HuH-7 (cell line): ENCODE measurements around the gene RFX2.
"Not testable (repeated sequence)": the region's sequence is repeated elsewhere in the genome, so short reads cannot be mapped to it uniquely, and the experiment has no call there.

Experiments
- DNase-seq: peaks from one replicate; pipeline ENCODE4 v3.0.0; 2011; ENCODE audit warnings: low spot score

Gene RFX2

GRCh38 chr19:6110360-6110977 is at the start of gene RFX2:
Gene RFX2 (minus strand): TSS chr19:6110500. CDS start chr19:6047496, 63,004 bp downstream.
- peak; percentile 88 for DNase-seq

- DNase-seq = no peak
Measured at GRCh38 chr19:6156033-6156432, 45.7 kb upstream of the RFX2 start.

- DNase-seq = no peak
Measured at GRCh38 chr19:6150289-6150688, 40.0 kb upstream of the RFX2 start.

- DNase-seq = no peak
Measured at GRCh38 chr19:6141217-6141616, 30.9 kb upstream of the RFX2 start.

- no peak for DNase-seq
Measured at GRCh38 chr19:6138511-6138910, 28.2 kb upstream of the RFX2 start.

- DNase-seq = no peak
Measured at GRCh38 chr19:6138066-6138465, 27.8 kb upstream of the RFX2 start.

GRCh38 chr19:6133231-6133630 is 22.9 kb upstream of the RFX2 start:
- DNase-seq = no peak

GRCh38 chr19:6132482-6132881 is 22.2 kb upstream of the RFX2 start:
- no peak for DNase-seq

GRCh38 chr19:6127716-6128335 is 17.5 kb upstream of the RFX2 start:
- no peak for DNase-seq

- peak; percentile 39 for DNase-seq
Measured at GRCh38 chr19:6126335-6126974, 16.2 kb upstream of the RFX2 start.

GRCh38 chr19:6125571-6125989 is 15.3 kb upstream of the RFX2 start:
- DNase-seq = peak; percentile 40

GRCh38 chr19:6119031-6119430 is 8.7 kb upstream of the RFX2 start:
- no peak for DNase-seq

GRCh38 chr19:6118043-6118442 is 7.7 kb upstream of the RFX2 start:
- DNase-seq = no peak

- no peak for DNase-seq
Measured at GRCh38 chr19:6117534-6117933, 7.2 kb upstream of the RFX2 start.

GRCh38 chr19:6116749-6117430 is 6.6 kb upstream of the RFX2 start:
- DNase-seq = no peak

GRCh38 chr19:6115992-6116391 is 5.7 kb upstream of the RFX2 start:
- DNase-seq = no peak

GRCh38 chr19:6113616-6114188 is 3.4 kb upstream of the RFX2 start:
- DNase-seq = no peak

- DNase-seq = no peak
Measured at GRCh38 chr19:6109947-6110346, 353 bp downstream of the RFX2 start.

GRCh38 chr19:6108721-6109633 is 1.3 kb downstream of the RFX2 start:
- DNase-seq = no peak

GRCh38 chr19:6106643-6107294 is 3.5 kb downstream of the RFX2 start:
- DNase-seq = not testable (repeated sequence)

GRCh38 chr19:6105444-6105843 is 4.9 kb downstream of the RFX2 start:
- no peak for DNase-seq
